HL-60 (cell line): Measurements from ENCODE around the gene ITIH5.

Source experiments
- DNase-seq, 2 experiments: peaks; one replicate each; pipeline ENCODE4 v3.0.0-alpha.2; 2010 to 2020; ENCODE audit warnings: low read depth in 1 of 2, low spot score in 1 of 2
- H3K27ac ChIP-seq: fragments of 250-450 bp; sonication (Bioruptor Pico); replicated peaks from 2 replicates; pipeline ENCODE4 v1.5.1; 2020; ENCODE audit warnings: mild to moderate bottlenecking, moderate library complexity
- H3K27me3 ChIP-seq: fragments of 250-450 bp; sonication (Bioruptor Pico); 2 replicates; pipeline ENCODE4 v1.5.1; 2021; ENCODE audit warnings: mild to moderate bottlenecking, moderate library complexity; ENCODE audit not compliant: insufficient read depth, poor library complexity, severe bottlenecking
- H3K4me3 ChIP-seq: replicated peaks from 2 replicates; pipeline ENCODE4 v1.5.1; 2011; ENCODE audit warnings: mild to moderate bottlenecking, control low read depth, low read length; ENCODE audit not compliant: insufficient read depth
- CTCF ChIP-seq: IDR thresholded peaks from one replicate; pipeline ENCODE4 v1.5.1; 2011; ENCODE audit warnings: low read length, control low read depth, inconsistent platforms; ENCODE audit not compliant: insufficient read depth
- GABPA ChIP-seq: IDR thresholded peaks from 2 replicates; pipeline ENCODE4 v1.6.1; 2012; ENCODE audit warnings: low read depth
- POLR2AphosphoS5 ChIP-seq: IDR thresholded peaks from 2 replicates; pipeline ENCODE4 v1.6.1; 2012; ENCODE audit warnings: low read depth
- REST ChIP-seq: IDR thresholded peaks from 2 replicates; pipeline ENCODE4 v1.6.1; 2012; ENCODE audit warnings: low read depth; ENCODE audit not compliant: insufficient replicate concordance
- SPI1 ChIP-seq: IDR thresholded peaks from 2 replicates; pipeline ENCODE4 v1.6.1; 2012; ENCODE audit warnings: low read depth, mild to moderate bottlenecking, borderline replicate concordance

Gene ITIH5

GRCh38 chr10:7610026-7610425 lies 56.7 kb downstream of the ITIH5 start:
- no peak overlapping the region for H3K27ac ChIP-seq
- DNase-seq = no peak
- TF ChIP-seq CTCF (no peak), REST (no peak), POLR2AphosphoS5 (no peak), SPI1 (no peak), GABPA (no peak)

GRCh38 chr10:7609556-7609955 lies 57.2 kb downstream of the ITIH5 start:
- Histone ChIP-seq H3K4me3 (no peak overlapping the region), H3K27me3 (no peaks in the 10 kb centered on the region), H3K27ac (no peak overlapping the region)
- no peak for TF ChIP-seq POLR2AphosphoS5
- TF ChIP-seq CTCF = no peak
- no peak for TF ChIP-seq REST
- no peak for TF ChIP-seq SPI1
- no peak for TF ChIP-seq GABPA
- no peak for DNase-seq

More at GRCh38 chr10:7610026-7610425, 56.7 kb downstream of the ITIH5 start:
- Histone ChIP-seq H3K4me3 (no peak overlapping the region), H3K27me3 (no peaks in the 10 kb centered on the region)

GRCh38 chr10:7608001-7608400 lies 58.8 kb downstream of the ITIH5 start:
- no peak for TF ChIP-seq GABPA
- TF ChIP-seq SPI1 = no peak
- no peak for TF ChIP-seq POLR2AphosphoS5
- no peak for TF ChIP-seq REST
- no peak for TF ChIP-seq CTCF
- DNase-seq = no peak
- no peaks in the 10 kb centered on the region for H3K27me3 ChIP-seq
- H3K4me3 ChIP-seq = no peak overlapping the region
- no peak overlapping the region for H3K27ac ChIP-seq
